ENCODE measurements around the gene EEF1A2.

Gene EEF1A2

DNA sequence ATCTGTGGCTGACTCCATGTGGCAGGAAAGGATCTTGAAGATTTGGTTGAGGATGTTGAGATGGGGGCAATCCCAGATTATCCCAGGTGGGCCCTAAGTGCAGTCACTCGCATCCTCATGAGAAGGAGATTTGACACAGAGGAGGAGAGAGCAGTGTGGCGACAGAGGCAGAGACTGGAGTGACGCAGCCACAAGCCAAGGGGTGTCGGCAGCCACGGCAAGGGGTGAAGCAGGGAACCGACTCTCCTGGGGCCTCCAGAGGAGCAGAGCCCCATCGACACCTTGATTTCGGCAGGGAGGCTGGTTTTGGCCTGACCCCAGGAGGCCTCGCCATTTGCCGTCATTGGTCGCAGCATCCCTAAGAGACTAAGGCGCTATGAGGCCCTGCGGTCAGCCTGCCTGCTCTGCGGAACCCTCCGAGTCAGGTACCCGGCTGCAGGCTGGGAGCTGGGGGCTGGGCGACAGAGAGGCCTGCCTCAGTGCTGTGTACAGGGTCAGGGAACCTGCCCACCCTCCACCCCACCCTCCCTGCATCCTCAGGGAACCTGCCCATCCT lies 12.5 kb downstream of the EEF1A2 start:
- TF ChIP-seq, protein P1, sequence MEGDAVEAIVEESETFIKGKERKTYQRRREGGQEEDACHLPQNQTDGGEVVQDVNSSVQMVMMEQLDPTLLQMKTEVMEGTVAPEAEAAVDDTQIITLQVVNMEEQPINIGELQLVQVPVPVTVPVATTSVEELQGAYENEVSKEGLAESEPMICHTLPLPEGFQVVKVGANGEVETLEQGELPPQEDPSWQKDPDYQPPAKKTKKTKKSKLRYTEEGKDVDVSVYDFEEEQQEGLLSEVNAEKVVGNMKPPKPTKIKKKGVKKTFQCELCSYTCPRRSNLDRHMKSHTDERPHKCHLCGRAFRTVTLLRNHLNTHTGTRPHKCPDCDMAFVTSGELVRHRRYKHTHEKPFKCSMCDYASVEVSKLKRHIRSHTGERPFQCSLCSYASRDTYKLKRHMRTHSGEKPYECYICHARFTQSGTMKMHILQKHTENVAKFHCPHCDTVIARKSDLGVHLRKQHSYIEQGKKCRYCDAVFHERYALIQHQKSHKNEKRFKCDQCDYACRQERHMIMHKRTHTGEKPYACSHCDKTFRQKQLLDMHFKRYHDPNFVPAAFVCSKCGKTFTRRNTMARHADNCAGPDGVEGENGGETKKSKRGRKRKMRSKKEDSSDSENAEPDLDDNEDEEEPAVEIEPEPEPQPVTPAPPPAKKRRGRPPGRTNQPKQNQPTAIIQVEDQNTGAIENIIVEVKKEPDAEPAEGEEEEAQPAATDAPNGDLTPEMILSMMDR (conservative IDR thresholded peaks at IDR 0.05; ENCODE audit: low read depth, low read length) = no peak
- H3K27ac ChIP-seq = no peak overlapping the region
- H3K4me1 ChIP-seq (ENCODE audit: low read depth, poor library complexity, severe bottlenecking) = peaks cover 16% of the 10 kb centered on the region
- no peak overlapping the region for H3K9ac ChIP-seq
- no peaks in the 10 kb centered on the region for H3K79me2 ChIP-seq (ENCODE audit: insufficient read depth, low read depth)
- H3K4me2 ChIP-seq = no peak overlapping the region
- no peak overlapping the region for H3K4me3 ChIP-seq (IDR thresholded peaks at IDR 0.05; ENCODE audit: insufficient read depth, low read depth, low read length)
- H2AFZ ChIP-seq (ENCODE audit: low read depth) = no peak overlapping the region
- H3K27me3 ChIP-seq (ENCODE audit: insufficient read depth, low read depth) = peaks cover 82% of the 10 kb centered on the region
- H3K36me3 ChIP-seq (ENCODE audit: insufficient read depth) = no peaks in the 10 kb centered on the region
- no peaks in the 10 kb centered on the region for H4K20me1 ChIP-seq (ENCODE audit: insufficient read depth)

DNA sequence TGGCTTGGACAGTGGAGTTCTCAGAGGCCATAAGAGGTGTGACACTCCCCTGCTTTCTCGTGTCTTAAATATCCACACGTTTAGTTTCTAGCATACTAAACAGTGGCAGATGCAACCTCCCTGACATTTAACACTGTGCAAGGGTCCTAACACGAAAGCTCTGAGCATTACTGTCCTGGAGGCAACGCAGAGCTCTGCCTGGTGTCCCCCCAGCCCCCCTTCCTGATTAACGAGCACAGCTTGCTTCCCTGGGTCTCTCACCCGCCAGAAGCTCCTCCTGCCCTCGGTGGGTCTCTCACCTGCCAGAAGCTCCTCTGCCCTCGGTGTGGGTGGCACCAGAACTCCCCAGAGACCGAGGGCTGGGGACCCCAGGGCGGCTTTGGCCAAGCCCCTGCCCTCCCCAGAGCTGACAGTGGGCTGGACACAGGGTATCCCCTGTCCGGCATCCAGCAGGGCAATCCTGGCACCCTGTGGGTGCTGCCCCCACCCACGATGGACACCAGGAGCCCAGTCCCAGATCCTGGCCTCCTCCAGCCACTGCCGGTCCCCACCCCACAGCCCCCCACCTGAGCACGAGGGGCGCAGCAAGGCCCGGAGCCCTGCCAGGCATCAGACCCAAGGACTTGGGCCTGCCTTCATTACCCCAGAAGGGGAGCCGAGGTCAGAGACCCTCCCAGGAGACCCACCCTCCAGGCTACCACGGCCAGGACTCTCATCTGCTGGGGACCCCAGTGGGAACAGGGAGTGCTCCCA lies 14.1 kb downstream of the EEF1A2 start:
- Histone ChIP-seq H3K36me3 (ENCODE audit: insufficient read depth) (no peaks in the 10 kb centered on the region), H4K20me1 (ENCODE audit: insufficient read depth) (no peaks in the 10 kb centered on the region), H3K4me3 (IDR thresholded peaks at IDR 0.05; ENCODE audit: insufficient read depth, low read depth, low read length) (no peak overlapping the region), H3K4me1 (ENCODE audit: low read depth, poor library complexity, severe bottlenecking) (peaks cover 16% of the 10 kb centered on the region), H3K4me2 (no peak overlapping the region), H3K9ac (no peak overlapping the region), H3K27ac (no peak overlapping the region), H3K79me2 (ENCODE audit: insufficient read depth, low read depth) (no peaks in the 10 kb centered on the region), H3K27me3 (ENCODE audit: insufficient read depth, low read depth) (peaks cover 84% of the 10 kb centered on the region), H2AFZ (ENCODE audit: low read depth) (no peak overlapping the region)
- TF ChIP-seq, protein P1 (conservative IDR thresholded peaks at IDR 0.05; ENCODE audit: low read depth, low read length) = no peak

DNA sequence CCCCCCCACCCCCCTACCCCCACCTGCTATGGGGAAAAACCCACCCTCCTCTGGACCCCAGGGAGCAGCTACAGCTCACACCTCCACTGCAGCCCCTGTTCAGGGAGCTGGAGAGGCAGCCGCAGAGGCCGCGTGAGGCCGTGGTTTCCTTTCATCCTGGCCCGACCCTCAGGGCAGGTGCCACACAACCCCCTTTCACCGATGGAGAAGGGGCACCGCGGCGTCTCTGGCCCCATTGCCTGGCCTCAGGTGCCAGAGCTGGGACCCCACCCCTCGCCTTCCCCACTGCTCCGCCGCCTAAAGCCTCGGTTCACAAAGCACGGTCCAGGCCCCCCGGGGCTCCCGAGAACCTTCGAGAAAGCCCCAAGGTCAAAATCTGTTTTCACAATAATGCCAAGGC lies 14.6 kb downstream of the EEF1A2 start:
- no peak overlapping the region for H3K9ac ChIP-seq
- H4K20me1 ChIP-seq (ENCODE audit: insufficient read depth) = no peaks in the 10 kb centered on the region
- H3K4me3 ChIP-seq (IDR thresholded peaks at IDR 0.05; ENCODE audit: insufficient read depth, low read depth, low read length) = no peak overlapping the region
- TF ChIP-seq, protein P1 (conservative IDR thresholded peaks at IDR 0.05; ENCODE audit: low read depth, low read length) = no peak
- peaks cover 16% of the 10 kb centered on the region for H3K4me1 ChIP-seq (ENCODE audit: low read depth, poor library complexity, severe bottlenecking)
- no peak overlapping the region for H2AFZ ChIP-seq (ENCODE audit: low read depth)
- no peaks in the 10 kb centered on the region for H3K79me2 ChIP-seq (ENCODE audit: insufficient read depth, low read depth)
- no peak overlapping the region for H3K4me2 ChIP-seq
- H3K27ac ChIP-seq = no peak overlapping the region
- no peaks in the 10 kb centered on the region for H3K36me3 ChIP-seq (ENCODE audit: insufficient read depth)
- H3K27me3 ChIP-seq (ENCODE audit: insufficient read depth, low read depth) = peaks cover 84% of the 10 kb centered on the region

DNA sequence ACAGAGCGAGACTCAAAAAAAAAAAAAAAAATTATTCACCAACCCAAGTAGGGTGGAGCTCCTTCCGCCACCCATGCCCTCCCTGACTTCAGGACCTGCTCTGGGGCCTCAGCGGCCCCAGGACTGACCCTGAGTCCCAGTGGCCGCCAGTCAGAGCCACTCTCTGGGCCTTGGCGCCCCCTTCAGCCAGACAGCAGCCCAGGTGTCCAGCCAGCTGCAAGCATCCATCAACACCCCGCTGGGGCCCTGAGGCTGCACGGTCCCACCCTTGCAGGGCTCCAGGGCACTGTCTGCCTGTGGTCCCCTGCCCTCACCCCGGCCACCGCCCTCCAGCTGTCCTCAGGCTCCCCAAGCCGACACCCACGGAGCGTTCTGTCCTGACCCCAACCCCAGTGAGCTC lies 15.0 kb downstream of the EEF1A2 start:
- peaks cover 16% of the 10 kb centered on the region for H3K4me1 ChIP-seq (ENCODE audit: low read depth, poor library complexity, severe bottlenecking)
- peaks cover 84% of the 10 kb centered on the region for H3K27me3 ChIP-seq (ENCODE audit: insufficient read depth, low read depth)
- H4K20me1 ChIP-seq (ENCODE audit: insufficient read depth) = no peaks in the 10 kb centered on the region
- H3K4me3 ChIP-seq (IDR thresholded peaks at IDR 0.05; ENCODE audit: insufficient read depth, low read depth, low read length) = no peak overlapping the region
- H3K36me3 ChIP-seq (ENCODE audit: insufficient read depth) = no peaks in the 10 kb centered on the region
- H3K9ac ChIP-seq = no peak overlapping the region
- no peak overlapping the region for H3K27ac ChIP-seq
- H3K79me2 ChIP-seq (ENCODE audit: insufficient read depth, low read depth) = no peaks in the 10 kb centered on the region
- TF ChIP-seq, protein P1 (conservative IDR thresholded peaks at IDR 0.05; ENCODE audit: low read depth, low read length) = no peak
- peak overlapping the region; percentile 31; the same call in 1 of the 2 replicates for H3K4me2 ChIP-seq
- no peak overlapping the region for H2AFZ ChIP-seq (ENCODE audit: low read depth)

Data from KMS-11 (cell line).